Dedifferentiated amniotic fluid mesenchymal stem cell (primary cell): ENCODE measurements around the gene EEPD1.

Experiments
- DNase-seq: peaks from one replicate; pipeline ENCODE4 v3.0.0-alpha.2; 2016; ENCODE audit errors: extremely low spot score

Gene EEPD1

DNA sequence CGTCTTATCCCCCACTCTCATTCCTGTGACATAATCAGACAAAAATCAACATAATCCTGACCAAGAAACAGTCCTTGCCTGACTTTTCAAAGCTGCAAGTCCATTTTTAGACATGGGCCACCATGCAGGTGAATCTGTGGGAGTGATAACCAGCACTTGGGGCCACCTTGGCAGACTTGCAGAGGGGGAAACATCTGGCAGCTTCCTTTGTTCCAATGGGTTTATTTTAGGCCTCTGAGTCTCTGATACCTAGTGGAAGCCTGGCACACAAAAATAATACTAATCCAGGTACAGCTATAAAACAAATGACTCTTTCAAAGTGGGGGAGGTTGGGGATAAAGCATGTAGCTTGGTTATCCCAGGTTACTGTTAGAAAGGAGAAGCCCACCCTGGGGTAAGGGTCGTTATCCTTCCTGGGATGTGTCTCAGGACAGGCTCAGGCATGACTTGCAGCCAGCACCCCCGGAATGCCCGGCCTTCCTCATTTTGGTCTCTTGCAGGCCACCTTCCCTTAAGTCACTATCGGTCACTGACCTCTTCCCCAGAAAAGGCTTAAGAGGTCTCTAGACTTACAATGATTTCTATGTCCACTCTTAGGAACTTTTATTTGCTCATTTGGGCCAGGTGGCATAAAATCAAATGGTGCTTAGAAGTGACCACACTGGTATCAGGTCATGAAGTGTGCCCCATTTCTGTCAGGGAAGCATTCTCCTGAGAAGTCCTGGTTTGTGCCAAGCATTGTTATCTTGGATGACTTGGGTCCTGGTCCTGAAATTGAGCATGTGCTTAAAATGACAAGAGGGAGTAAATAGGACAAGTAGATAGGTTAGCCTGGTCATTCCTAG is 37.6 kb downstream of the EEPD1 start:
- DNase-seq, result no peak

DNA sequence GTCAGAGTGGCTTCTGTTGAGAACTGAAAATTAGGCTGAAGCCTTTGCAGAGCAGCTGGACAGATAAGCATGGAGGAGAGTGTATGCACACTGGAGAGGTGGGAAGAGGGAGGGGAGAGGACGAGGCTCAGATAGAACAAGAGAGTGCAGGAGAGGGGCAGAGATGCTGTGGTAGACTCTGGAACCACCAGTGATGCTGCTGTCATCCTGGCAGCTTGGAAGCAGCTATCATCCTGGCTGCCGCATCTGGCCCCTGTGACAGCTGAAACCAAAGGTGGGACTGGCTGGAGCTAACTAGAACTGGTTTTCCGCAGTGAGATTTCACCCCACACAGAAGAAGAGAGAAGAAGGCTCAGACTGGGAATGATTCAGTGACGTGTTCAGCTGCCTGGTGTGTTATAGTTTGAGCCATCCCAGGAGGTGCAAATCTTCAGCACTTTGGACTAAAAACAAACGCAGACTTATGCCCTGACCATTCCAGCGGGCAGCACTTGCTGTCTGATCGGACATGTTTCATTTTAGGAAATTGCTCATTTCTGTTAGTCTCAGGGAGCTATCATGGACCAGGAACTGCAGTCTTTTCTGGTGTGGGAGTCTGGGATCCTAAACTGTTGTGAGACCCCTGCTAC is 38.4 kb downstream of the EEPD1 start:
- DNase-seq, result no peak

DNA sequence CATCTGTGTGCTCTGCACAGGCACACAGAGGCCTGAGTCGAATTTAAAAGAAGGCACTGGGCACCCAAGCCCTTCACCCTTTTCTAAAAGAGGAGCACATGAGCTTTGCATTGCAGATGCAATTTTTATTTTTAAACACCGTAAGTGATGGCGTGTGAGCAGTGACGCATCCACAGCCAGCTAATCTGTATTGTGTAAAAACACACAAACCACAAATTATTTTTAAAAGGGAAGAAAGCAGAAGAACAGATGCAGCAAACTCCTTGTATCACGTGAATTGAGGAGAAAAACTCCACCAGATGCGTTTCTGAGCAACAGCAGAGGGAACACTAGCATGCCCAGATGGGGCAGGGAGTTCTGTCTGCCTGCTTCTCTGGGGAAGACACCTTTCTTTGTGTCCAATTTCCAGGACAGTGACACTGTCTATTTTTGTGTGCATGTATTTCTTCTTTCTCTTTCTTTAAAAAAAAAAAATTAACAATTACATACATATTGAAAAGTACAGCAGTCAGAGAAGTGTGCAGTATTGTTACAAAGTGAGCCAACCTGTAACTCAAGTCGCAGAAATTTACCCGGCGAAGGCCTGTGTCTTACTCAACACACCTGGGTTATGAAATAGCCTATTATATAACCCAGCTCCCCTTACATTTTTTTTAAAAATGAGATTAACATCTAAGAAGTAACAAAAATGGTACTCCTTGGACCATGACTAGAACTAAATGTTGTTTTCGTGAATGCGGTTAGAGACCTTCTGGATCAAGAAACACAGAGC is 39.2 kb downstream of the EEPD1 start:
- DNase-seq, result peak; percentile 61

DNA sequence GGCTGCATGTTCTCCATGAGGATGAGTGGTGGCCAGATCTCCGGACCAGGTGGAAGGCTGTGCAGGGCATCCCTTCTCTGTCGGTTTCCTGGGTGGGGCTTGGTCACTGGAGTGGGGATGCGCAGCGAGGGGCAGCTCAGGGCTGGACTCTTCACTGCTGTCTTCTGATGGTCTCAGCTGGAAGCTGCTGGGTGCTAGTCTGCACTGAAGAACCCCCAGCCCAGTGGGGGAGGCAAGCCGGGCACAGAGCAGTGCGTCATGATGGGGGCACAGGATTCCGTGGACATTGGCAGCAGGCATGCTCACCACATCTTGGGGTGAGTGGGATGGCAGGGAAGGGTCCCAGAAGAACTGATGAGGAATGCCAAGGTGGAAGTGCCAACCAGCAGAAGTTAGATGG is 39.8 kb downstream of the EEPD1 start:
- DNase-seq, result no peak

DNA sequence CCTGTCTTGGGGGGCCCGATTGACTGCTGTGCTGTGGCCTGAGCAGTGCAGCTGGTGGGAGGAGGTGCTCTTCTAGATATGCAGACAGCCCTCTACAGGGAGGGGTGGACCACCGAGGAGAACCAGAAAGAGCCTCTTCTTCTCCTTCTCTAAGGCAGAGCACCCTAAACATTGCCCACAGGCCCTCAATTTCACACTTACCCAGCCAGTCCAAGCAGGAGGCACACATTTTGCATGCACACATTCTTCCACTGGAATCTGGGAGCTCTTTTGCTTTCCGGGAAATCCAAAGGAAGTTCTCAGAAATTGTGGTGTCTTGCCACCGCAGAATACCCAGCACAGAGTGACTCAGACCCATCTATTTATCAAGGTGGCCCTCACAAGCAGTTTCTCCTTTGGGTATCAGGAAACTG is 45.8 kb downstream of the EEPD1 start:
- no peak for DNase-seq

DNA sequence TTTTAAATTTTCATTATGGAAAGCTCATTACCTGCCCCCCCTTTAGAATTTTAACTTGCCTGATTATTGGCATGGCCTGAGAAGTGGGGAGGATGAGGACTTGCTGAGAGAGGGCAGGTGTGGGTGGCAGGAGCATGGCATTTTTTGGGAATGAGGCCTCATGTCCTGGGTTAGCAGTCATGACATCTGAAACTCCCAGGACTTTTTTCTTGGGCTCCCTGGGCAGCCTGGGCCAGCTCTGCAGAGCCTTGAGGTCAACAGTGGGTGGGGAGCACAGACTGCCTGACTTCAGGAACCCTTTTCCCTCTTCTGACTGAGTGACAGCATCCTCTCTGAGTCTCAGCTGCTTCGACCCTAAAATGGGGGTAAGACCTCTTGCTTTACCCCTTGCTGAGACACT is 46.3 kb downstream of the EEPD1 start:
- DNase-seq, result no peak

DNA sequence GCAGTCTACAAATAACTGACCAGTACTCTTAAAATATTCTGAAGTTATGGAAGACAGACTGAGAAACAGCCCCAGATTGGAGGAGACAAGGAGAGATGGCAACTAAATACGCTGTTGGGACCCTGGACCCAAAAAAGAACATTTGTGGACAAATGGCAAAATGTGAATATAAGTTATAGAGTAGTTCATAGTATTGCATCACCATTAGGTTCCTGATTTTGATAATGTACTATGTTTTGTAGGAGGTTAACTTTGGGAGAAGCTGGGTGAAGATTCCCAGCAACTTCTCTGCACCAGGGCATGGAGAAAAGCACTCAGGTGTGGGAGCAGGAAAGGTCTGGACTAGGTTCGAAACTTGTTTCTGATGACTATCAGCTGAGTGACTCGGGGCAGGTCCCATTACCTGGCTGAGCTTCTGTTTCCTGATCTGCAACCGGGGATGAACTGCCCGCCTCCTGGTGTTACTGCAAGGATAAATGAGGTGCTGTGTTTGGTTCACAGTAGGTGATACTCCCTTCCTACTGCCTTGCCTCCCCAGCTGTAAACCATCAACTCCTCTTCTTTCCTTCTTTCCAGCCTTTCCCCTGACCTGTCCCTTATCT is 48.2 kb downstream of the EEPD1 start:
- DNase-seq, result no peak

DNA sequence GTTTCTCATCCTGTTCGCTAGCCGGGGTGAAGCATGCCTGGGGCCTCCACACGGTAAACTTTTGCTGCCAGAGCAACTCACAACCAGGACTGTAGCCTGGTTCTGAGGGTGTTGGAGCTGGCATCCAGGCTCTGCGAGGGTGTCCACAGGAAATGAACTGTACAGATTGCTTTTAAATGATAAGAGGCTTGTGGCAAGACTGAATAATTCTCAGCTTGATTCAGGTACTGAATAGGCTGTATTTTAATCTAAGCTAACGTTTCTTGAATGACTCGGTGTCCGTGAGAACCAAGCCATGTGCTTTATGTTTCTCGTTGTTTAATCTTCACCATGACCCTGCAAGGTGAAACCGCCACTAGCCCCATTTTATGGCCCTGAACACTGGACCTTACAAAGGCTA is 49.3 kb downstream of the EEPD1 start:
- DNase-seq, result no peak

DNA sequence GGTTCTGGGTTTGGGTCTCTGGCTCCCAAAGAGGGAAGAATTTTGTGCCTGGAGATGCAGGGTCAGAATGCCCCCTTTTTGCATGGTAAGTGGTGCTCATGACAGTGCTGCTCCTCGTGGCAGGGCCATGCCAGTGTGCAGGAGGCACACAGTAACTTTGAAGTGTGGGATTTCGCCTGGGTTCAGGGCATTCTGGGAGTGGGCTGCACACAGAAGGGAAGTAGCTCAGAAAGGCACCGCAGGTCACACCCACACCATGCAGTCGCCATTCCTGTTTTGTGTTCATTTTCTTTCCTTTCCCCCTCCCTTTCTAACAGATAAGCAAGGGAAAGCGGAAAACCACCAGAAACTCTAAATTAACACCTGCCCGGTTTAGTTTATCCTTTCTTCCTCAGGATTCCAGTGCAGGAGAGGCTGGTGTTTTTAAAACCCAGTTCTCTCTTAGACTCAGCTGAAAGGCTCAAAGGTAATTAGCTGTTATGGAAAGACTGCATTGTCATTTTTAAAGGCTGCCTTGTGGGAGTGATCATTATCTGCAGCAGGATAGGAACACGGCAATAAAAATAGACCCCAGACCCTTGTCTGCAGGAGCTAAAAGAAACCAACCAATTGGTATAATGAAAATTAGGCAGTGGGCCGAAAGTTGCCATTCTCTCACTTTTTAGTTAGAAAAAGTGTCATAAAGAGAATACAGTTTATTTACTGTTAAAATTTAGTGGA is 50.2 kb downstream of the EEPD1 start:
- DNase-seq, result no peak

DNA sequence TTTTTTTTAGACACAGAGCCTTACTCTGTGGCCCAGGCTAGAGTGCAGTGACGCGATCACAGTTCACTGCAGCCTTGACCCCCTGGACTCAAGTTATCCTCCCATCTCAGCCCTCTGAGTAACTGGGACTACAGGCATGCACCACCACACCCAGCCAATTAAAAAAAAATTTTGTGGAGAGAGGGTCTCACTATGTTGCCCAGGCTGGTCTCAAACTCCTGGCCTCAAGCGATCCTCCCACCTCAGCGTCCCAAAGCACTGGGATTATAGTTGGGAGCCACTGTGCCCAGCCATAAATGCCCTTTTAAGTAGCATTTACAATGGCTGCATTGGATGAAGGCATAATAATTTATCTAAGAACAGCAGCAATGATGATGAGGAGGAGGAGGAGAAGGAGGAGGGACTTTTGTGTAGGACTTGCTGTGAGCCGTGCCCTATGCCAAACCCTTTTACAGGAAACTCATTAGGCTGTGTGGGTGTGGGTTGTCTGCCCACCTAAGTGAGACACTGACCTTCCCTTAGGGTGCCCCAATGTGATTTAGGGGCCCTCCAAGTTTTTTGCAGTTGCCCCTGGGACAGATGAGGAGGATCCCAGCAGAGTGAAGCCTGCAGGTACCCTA is 51.1 kb downstream of the EEPD1 start:
- no peak for DNase-seq

DNA sequence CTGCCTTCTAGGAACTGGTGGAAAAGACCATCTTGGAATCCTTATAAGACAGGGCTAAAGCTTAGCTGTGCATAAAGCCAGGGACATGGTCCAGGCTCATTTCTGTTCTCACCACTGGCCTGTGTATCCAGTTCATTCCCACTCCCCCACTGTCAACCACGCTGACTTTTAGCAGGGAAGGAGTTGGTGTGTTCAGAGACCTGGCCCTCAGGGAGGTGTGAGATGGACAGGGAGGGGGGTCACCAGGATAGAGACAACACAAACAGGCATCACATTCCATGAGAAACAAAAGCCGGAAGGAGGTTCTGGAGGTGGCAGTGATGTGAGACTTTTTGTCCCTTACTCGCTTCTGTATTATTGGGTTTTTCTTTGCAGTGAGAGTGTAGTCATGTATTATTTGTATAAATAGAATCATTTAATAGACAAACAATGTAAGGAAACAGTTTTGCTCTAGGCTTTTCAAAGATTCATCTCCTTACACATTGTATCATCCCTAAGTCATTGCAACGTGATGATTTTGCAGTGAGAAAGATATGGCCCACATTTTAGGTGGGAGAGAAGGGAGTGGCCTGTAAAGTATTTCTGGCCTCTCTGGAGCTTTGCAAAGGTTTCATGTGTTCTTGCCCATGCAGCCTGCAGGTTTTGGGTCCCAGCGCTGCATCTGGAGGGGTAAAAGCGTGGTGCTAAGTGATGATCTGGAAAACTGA is 52.0 kb downstream of the EEPD1 start:
- DNase-seq, result no peak

DNA sequence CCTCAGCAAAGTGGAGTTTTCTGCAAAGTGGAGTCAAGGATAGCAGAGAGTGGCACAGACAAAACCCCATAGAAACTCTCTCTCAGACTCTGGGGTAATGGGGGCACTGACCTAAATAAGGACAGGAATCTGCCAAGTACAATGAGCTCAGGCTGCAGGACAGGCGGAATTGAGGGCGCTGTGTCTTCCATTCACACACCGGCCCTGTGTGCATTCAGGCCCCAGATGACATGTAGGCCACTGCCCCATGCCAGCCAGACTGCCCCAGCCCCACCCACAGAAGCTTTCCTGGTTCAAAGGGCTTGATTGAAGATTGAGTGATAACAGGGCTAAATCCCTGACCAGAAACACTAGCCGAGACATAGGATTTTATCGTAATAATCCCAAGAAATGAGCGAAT is 52.7 kb downstream of the EEPD1 start:
- DNase-seq, result no peak

DNA sequence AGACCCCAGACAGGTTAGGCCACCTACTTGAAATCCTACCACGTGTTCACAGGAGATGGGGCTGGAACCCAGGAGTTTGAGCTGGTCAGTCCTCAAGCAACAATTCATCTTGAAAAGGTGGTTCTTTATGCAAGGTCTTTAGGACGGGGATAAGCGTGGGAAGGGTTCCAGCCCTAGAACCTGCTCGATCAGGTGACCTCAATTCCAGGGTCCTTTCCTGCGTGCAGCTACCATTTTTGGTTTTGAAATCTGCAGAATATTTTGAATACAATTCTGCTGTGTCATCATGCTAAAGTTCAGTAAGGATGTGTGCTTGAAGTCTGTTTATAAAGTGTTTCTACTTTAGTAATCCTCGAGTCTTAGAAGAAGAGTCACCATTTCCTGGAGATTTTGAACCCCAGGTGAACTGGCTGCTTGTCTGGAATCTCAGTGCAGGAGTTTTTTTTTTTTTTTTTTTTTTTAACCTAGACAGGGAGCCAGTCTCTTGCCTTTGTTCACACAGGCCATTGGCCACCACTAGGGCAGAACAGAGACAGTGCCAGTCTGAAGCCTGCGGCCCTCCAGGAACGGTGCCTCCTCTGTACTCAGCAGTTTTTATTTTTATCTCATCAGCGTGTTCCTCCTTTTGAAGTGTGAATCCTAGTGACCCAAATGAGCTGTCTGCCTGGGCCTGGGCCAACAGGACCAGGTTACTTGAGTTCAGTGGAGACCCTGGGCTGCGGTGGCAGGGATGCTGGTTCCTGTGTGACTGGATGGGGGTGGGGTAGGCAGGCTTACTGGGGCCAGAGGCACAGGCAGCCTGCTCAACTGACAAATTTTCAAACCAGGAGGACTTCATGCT is 54.6 kb downstream of the EEPD1 start:
- DNase-seq, result peak; percentile 53

DNA sequence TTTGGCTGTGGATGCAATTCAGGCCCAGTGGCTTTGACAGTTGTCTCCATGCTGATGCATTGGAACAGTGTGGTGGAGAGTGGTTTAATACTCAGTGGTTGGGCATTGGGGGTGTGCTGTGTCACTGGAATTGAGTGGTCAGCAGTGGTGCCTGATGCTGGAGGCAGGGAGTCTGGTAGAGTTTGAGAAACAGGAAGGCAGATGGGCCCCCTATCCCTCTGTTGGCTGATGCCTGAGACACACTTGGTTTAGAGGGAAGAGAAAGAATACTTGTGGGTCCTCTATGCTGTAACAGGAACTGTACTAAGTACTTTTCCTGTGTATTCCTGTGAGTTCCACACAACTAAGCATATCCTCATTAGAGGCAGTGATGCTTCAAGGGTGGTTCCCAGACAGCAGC is 55.4 kb downstream of the EEPD1 start:
- DNase-seq, result no peak

DNA sequence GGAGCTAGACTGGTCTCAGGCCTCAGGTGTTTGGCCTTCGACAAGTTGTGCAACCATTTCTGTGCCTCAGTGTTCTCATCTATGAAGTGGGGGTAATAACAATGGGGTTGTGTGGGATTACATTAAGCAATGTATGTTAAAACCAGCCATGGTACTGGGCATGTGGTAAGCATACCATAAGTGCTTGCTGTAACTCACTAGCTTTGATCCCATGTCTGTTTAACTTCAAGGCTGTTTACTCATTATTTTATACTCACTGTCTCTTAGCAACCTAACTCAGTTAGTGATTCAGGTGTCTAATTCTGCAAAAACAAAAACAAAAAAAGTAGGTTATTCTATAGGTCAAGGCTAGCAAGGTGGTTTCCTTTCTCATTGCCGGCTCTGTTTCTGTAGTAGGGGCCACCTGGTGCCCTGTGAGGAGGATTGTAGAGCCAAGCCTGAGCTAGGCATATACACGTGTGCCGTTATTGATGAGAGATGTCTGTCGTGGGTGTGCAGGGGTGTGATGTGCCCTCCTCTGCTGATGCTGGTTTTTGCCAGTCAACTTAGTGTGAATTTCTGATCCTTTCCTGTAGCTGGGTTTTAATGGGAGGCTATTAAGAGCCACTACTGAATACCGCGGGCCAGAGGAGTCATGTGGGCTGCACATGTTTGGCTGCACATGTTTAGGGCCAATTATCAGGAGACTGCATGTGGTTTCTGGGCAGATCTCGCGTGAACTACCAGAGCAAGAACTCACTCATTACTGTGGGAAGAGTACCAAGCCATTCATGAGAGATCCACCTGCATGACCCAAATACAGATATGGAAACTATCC is 56.2 kb downstream of the EEPD1 start:
- DNase-seq, result no peak

DNA sequence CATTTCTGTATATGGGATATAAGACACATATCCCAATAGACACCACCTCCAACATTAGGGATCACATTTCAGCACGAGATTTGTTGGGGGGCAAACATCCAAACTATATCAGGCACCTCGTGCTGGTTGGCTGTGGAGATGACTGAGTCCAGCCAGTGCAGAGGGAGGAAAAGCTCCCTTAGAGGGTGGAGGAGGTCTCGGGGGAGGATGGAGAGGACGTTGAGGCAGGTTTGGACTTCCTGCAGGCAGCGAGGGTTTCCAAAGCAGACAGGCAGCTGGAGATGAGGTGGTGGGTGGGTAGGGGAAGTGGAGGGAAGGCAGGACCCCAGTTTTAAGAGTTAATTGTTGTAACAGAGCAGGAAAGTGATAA is 56.7 kb downstream of the EEPD1 start:
- DNase-seq, result no peak

DNA sequence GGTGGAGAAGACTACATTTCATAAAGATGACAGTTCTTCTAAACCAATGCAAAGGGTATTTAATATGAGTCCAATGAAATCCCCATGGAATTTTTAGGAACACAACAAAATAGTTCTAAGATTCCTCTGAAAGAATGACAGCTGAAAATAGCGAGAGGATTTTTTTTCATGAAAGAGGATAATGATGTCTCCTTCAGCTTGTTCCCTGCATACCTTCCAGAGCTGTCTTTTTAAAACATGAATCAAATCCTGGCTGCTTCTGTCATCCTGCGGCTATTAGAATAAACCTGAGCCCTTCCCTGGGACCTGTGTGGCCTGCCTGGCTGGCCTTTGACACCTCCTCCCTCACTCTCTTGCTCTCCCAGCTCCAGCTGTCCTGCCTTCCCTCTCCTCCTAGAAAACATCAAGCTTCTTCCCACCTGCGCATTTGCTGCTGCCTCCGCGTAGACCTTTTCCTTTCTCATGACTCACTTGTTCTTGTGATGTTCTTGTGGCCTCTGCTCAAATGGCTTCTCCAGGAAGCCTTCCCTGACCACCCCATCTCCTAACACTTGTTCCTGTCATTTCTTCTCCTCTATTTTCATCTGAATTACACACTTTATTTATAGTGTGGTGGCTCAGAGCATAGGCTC is 57.4 kb downstream of the EEPD1 start:
- no peak for DNase-seq
